ENCODE data around the gene MXRA8. TPM values are rescaled to one million over a fixed set of nuclear protein-coding genes. Genes with fewer than 3 reads are reported as not detected.
A peak's percentile ranks its signal among the peaks of the same experiment; 100 is the strongest.

Gene MXRA8
- total and polyA plus RNA-seq, 9 of the 15 experiments (the other 6 are each of a cell fraction or from before 2014, with no cell fraction given) = 0.66 to 11.3 (median 6.3) TPM

DNA sequence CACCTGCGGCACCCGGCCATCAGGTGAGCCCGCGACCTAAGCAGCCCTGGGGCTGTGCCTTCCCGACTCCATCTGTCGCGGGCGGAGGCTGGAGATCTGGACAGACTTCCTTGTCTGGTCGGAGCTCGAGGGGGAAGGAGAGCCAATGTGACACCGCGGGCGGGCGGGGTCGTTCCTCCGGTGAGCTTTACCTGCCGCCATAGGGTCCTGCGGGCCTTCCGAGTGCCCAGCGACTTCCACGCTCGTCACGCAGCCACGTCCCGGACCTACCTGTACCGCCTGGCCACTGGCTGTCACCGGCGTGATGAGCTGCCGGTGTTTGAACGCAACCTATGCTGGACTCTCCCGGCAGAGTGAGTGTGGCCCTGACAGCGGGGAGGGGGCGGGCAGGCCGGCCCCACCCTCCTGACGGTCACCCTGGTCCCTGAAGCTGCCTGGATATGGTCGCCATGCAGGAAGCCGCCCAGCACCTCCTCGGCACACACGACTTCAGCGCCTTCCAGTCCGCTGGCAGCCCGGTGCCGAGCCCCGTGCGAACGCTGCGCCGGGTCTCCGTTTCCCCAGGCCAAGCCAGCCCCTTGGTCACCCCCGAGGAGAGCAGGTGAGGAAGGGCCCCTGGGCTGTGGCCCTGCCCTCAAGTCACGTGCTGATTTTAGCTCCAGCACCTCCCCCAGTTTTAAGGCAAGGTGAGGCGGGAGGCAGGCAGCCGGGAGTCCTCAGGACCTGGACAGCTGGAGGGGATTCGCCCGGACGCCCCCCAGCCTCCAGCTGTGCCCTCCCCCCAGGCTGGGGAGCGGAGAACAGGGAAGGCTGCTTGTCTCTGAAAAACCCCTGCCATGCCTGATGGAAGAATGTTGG is 48.9 kb downstream of the MXRA8 start (continued):
- TF ChIP-seq, protein P1, sequence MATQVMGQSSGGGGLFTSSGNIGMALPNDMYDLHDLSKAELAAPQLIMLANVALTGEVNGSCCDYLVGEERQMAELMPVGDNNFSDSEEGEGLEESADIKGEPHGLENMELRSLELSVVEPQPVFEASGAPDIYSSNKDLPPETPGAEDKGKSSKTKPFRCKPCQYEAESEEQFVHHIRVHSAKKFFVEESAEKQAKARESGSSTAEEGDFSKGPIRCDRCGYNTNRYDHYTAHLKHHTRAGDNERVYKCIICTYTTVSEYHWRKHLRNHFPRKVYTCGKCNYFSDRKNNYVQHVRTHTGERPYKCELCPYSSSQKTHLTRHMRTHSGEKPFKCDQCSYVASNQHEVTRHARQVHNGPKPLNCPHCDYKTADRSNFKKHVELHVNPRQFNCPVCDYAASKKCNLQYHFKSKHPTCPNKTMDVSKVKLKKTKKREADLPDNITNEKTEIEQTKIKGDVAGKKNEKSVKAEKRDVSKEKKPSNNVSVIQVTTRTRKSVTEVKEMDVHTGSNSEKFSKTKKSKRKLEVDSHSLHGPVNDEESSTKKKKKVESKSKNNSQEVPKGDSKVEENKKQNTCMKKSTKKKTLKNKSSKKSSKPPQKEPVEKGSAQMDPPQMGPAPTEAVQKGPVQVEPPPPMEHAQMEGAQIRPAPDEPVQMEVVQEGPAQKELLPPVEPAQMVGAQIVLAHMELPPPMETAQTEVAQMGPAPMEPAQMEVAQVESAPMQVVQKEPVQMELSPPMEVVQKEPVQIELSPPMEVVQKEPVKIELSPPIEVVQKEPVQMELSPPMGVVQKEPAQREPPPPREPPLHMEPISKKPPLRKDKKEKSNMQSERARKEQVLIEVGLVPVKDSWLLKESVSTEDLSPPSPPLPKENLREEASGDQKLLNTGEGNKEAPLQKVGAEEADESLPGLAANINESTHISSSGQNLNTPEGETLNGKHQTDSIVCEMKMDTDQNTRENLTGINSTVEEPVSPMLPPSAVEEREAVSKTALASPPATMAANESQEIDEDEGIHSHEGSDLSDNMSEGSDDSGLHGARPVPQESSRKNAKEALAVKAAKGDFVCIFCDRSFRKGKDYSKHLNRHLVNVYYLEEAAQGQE (IDR thresholded peaks at IDR 0.05; ENCODE audit: borderline replicate concordance) = no peak
- TF ChIP-seq, protein P1 (CRISPR knock-in tag; IDR thresholded peaks at IDR 0.05; ENCODE audit: low read depth) = no peak
- peak; percentile 60; the same call in 1 of the 2 replicates for TF ChIP-seq POLR2A (conservative IDR thresholded peaks at IDR 0.05)
- peak; percentile 75 for TF ChIP-seq POLR2G (IDR thresholded peaks at IDR 0.05; ENCODE audit: low read depth, low read length)
- TF ChIP-seq TAF9B (IDR thresholded peaks at IDR 0.05; ENCODE audit: partially characterized antibody) = no peak
- peak; percentile 60 for TF ChIP-seq TFAP4 (CRISPR knock-in tag; IDR thresholded peaks at IDR 0.05; ENCODE audit: borderline replicate concordance)
- TF ChIP-seq ZNF165 (CRISPR knock-in tag; IDR thresholded peaks at IDR 0.05; ENCODE audit: borderline replicate concordance) = no peak
- TF ChIP-seq, protein P2, sequence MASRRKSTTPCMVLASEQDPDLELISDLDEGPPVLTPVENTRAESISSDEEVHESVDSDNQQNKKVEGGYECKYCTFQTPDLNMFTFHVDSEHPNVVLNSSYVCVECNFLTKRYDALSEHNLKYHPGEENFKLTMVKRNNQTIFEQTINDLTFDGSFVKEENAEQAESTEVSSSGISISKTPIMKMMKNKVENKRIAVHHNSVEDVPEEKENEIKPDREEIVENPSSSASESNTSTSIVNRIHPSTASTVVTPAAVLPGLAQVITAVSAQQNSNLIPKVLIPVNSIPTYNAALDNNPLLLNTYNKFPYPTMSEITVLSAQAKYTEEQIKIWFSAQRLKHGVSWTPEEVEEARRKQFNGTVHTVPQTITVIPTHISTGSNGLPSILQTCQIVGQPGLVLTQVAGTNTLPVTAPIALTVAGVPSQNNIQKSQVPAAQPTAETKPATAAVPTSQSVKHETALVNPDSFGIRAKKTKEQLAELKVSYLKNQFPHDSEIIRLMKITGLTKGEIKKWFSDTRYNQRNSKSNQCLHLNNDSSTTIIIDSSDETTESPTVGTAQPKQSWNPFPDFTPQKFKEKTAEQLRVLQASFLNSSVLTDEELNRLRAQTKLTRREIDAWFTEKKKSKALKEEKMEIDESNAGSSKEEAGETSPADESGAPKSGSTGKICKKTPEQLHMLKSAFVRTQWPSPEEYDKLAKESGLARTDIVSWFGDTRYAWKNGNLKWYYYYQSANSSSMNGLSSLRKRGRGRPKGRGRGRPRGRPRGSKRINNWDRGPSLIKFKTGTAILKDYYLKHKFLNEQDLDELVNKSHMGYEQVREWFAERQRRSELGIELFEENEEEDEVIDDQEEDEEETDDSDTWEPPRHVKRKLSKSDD (conservative IDR thresholded peaks at IDR 0.05; ENCODE audit: low read length) = no peak
- no peak for TF ChIP-seq ZC3H8 (IDR thresholded peaks at IDR 0.05)
- TF ChIP-seq KAT7 (CRISPR knock-in tag; IDR thresholded peaks at IDR 0.05; ENCODE audit: borderline replicate concordance) = 0 out of 2 replicates have a peak, but pooled peaks have one; percentile 75
- no peak for TF ChIP-seq DACH1 (IDR thresholded peaks at IDR 0.05; ENCODE audit: partially characterized antibody)
- no peak for TF ChIP-seq E2F6 (IDR thresholded peaks at IDR 0.05; ENCODE audit: borderline replicate concordance in 1 of 2, extremely low read depth in 1 of 2, insufficient read depth in 1 of 2, insufficient read length in 1 of 2, low read depth in 1 of 2, low read length in 1 of 2, poor library complexity in 1 of 2, severe bottlenecking in 1 of 2)
- no peak for TF ChIP-seq SRSF7 (optimal IDR thresholded peaks at IDR 0.05; ENCODE audit: low read depth, low read length)
- no peak for TF ChIP-seq KAT8 (IDR thresholded peaks at IDR 0.05; ENCODE audit: low read depth)
